COLO829 (cell line): ENCODE measurements around the gene FGF2.
"Not testable (repeated sequence)": the region's sequence is repeated elsewhere in the genome, so short reads cannot be mapped to it uniquely, and the experiment has no call there.

ENCODE experiments used
- DNase-seq: peaks from one replicate; pipeline ENCODE4 v3.0.0; 2012; ENCODE audit warnings: low spot score

FGF2 gene

GRCh38 chr4:122814426-122814825 is 12.2 kb upstream of the FGF2 start:
- no peak for DNase-seq

GRCh38 chr4:122815248-122815647 is 11.4 kb upstream of the FGF2 start:
- DNase-seq = no peak

GRCh38 chr4:122816476-122816875 is 10.2 kb upstream of the FGF2 start:
- DNase-seq = no peak

- no peak for DNase-seq
Measured at GRCh38 chr4:122819708-122820449, 6.8 kb upstream of the FGF2 start.

- no peak for DNase-seq
Measured at GRCh38 chr4:122821092-122821491, 5.5 kb upstream of the FGF2 start.

GRCh38 chr4:122822466-122822865 is 4.2 kb upstream of the FGF2 start:
- DNase-seq = no peak

GRCh38 chr4:122823476-122823875 is 3.2 kb upstream of the FGF2 start:
- DNase-seq = no peak

GRCh38 chr4:122824616-122825015 is 2.0 kb upstream of the FGF2 start:
- DNase-seq = no peak

- no peak for DNase-seq
Measured at GRCh38 chr4:122826079-122826527, 528 bp upstream of the FGF2 start.

GRCh38 chr4:122827258-122827878 is 737 bp downstream of the FGF2 start:
- DNase-seq = no peak

- DNase-seq = no peak
Measured at GRCh38 chr4:122827879-122828601, 1.4 kb downstream of the FGF2 start.

GRCh38 chr4:122830426-122831095 is 3.9 kb downstream of the FGF2 start:
- DNase-seq = no peak

- DNase-seq = no peak
Measured at GRCh38 chr4:122831515-122832196, 5.0 kb downstream of the FGF2 start.

GRCh38 chr4:122832732-122833131 is 6.1 kb downstream of the FGF2 start:
- no peak for DNase-seq

GRCh38 chr4:122833999-122834398 is 7.4 kb downstream of the FGF2 start:
- DNase-seq = no peak

GRCh38 chr4:122836941-122837340 is 10.3 kb downstream of the FGF2 start:
- DNase-seq = peak; percentile 70

GRCh38 chr4:122838034-122838433 is 11.4 kb downstream of the FGF2 start:
- no peak for DNase-seq

GRCh38 chr4:122842392-122842791 is 15.8 kb downstream of the FGF2 start:
- DNase-seq = no peak

- no peak for DNase-seq
Measured at GRCh38 chr4:122842984-122843531, 16.4 kb downstream of the FGF2 start.

- not testable (repeated sequence) for DNase-seq
Measured at GRCh38 chr4:122844391-122844790, 17.8 kb downstream of the FGF2 start.

- DNase-seq = no peak
Measured at GRCh38 chr4:122845066-122845465, 18.4 kb downstream of the FGF2 start.

GRCh38 chr4:122845760-122846159 is 19.1 kb downstream of the FGF2 start:
- DNase-seq = no peak
